GM19438 (cell line): ENCODE results near the gene SPCS3.
"Not testable (repeated sequence)": the region's sequence is repeated elsewhere in the genome, so short reads cannot be mapped to it uniquely, and the experiment has no call there.

Experiments used
- ATAC-seq: cut with Tn5 transposase; IDR thresholded peaks from one replicate; pipeline ENCODE4 v1.9.1; 2021; ENCODE audit warnings: low read depth; ENCODE audit not compliant: unreplicated experiment

Gene SPCS3

GRCh38 chr4:176302283-176303275, 17.2 kb upstream of the SPCS3 start:
- no peak for ATAC-seq

- ATAC-seq: no peak
Observed at GRCh38 chr4:176303938-176304337, 15.8 kb upstream of the SPCS3 start.

- ATAC-seq: no peak
Observed at GRCh38 chr4:176306837-176307665, 12.7 kb upstream of the SPCS3 start.

- ATAC-seq: no peak
Observed at GRCh38 chr4:176307666-176307930, 12.2 kb upstream of the SPCS3 start.

- ATAC-seq: peak; percentile 58
Observed at GRCh38 chr4:176308441-176308840, 11.3 kb upstream of the SPCS3 start.

GRCh38 chr4:176309046-176309445, 10.7 kb upstream of the SPCS3 start:
- ATAC-seq: peak; percentile 96

- no peak for ATAC-seq
Observed at GRCh38 chr4:176309772-176310171, 10.0 kb upstream of the SPCS3 start.

- no peak for ATAC-seq
Observed at GRCh38 chr4:176313596-176314336, 6.0 kb upstream of the SPCS3 start.

GRCh38 chr4:176319151-176319703, 539 bp upstream of the SPCS3 start:
- ATAC-seq: no peak

- ATAC-seq: peak; percentile 74
Observed at GRCh38 chr4:176320340-176320975, 692 bp downstream of the SPCS3 start.

- ATAC-seq: no peak
Observed at GRCh38 chr4:176320976-176321361, 1.2 kb downstream of the SPCS3 start.

GRCh38 chr4:176321589-176321988, 1.8 kb downstream of the SPCS3 start:
- no peak for ATAC-seq

GRCh38 chr4:176323511-176324160, 3.9 kb downstream of the SPCS3 start:
- no peak for ATAC-seq

GRCh38 chr4:176324876-176325275, 5.1 kb downstream of the SPCS3 start:
- not testable (repeated sequence) for ATAC-seq

- ATAC-seq: no peak
Observed at GRCh38 chr4:176333076-176333475, 13.3 kb downstream of the SPCS3 start.

- no peak for ATAC-seq
Observed at GRCh38 chr4:176334066-176334465, 14.3 kb downstream of the SPCS3 start.

GRCh38 chr4:176335421-176335820, 15.7 kb downstream of the SPCS3 start:
- ATAC-seq: no peak

- no peak for ATAC-seq
Observed at GRCh38 chr4:176339936-176340761, 20.4 kb downstream of the SPCS3 start.
